H54 (cell line): ENCODE results near the gene SYTL2.

Experiments
- DNase-seq: peaks from one replicate; pipeline ENCODE4 v3.0.0; 2011; ENCODE audit warnings: low spot score, mixed read lengths; ENCODE audit not compliant: insufficient read length
- FAIRE-seq: peaks from 3 replicates; lab custom pipeline; 2011; peaks lifted over from hg19 to GRCh38; lab: Jason Lieb, UNC
- POLR2A ChIP-seq: IDR thresholded peaks from 2 replicates; pipeline ENCODE4 v1.6.1; 2011; ENCODE audit warnings: low read depth, mild to moderate bottlenecking, low read length

The SYTL2 gene

GRCh38 chr11:85769771-85770170 lies 41.2 kb downstream of the SYTL2 start:
- no peak for FAIRE-seq
- no peak for TF ChIP-seq POLR2A
- no peak for DNase-seq

DNA sequence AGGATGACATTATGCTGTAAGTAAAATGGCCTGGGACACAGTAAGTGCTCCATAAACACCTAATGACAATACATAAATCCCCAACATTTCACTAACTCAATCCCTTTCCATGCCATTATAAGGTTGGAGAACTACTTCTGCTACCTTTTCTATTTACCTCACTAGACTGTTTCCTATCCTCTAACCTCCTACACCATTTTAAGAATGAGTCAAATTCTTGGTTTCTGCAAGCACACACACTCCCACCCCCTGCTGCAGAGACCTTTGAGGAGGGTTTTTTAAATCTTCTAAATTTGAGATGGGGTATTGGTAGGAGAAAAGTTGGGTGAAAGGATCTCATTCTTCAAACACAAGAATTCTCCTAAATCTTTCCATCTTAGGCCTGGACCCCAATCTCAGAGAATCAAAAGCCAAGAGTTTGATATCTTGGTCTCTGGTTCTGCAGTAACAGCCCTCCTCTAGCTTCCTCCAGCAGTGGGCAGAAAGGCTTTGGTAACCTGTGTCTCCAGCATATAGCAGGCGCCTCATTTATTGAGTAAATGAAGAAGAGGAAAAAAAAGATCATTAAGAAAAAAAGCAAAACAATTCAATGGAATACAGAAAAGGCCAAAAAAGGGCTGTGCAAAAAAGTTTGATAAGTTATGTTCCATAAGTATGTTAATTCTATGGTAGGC lies 42.3 kb downstream of the SYTL2 start:
- no peak for TF ChIP-seq POLR2A
- DNase-seq (no peak), FAIRE-seq (no peak)

DNA sequence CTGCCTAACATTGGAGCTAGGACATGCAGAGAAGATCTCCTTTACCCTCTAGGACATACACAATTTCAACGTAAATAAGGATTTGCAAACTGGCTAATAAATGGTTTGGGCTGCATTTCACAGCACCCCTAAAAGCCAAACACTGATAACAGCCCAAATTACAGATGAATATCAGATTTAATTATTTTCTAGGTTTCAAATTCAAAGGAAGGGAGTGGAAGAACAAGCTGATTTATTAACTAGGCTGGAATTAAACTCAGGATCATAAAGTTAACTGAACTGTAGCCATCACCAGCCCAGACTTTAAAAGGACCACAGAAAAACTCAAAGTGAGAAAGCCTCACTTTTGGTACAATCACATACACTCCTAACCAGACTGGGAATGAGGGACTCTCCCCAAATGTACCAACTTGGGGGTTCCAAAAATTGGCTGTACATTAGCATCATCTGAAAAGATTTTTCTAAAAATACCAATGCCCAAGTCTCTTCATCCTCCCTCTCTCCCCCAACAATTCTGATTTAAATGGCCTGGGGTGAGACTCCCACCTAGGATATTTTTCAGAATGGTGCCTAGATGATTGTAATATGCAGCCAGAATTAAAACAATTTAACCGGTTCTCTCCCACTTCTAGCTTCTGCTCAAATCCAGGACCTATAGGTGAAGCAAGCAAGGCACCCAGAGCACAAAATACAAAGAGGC lies 43.5 kb downstream of the SYTL2 start:
- no peak for DNase-seq
- no peak for TF ChIP-seq POLR2A
- no peak for FAIRE-seq

GRCh38 chr11:85766721-85767161 lies 44.2 kb downstream of the SYTL2 start:
- DNase-seq (no peak), FAIRE-seq (no peak)
- no peak for TF ChIP-seq POLR2A

DNA sequence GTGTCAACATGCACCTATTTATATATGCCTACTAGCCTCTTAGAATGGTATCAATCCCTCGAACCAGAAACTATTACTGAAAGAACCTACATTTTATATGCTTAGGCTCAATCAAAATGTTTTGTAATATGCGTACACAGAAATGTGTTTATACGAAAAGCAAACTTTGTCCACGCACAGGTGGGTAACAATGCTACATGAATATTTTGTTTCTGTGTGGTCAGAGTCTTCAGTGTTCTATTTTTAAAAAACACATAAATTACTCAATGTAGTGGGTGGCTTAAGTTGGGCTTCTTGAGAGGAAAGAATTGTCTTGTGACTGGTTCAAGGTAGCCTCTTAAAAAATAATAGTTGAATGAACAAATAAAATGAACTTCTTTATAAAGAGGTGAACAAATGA lies 46.1 kb downstream of the SYTL2 start:
- no peak for TF ChIP-seq POLR2A
- DNase-seq (no peak), FAIRE-seq (no peak)

- no peak for TF ChIP-seq POLR2A
- DNase-seq, result no peak
- FAIRE-seq, result no peak
Observed at GRCh38 chr11:85762226-85762625, 48.7 kb downstream of the SYTL2 start.

GRCh38 chr11:85759915-85760314 lies 51.0 kb downstream of the SYTL2 start:
- TF ChIP-seq POLR2A, result no peak
- DNase-seq (peak; percentile 11), FAIRE-seq (peak; percentile 43)

GRCh38 chr11:85758480-85759039 lies 52.4 kb downstream of the SYTL2 start:
- no peak for FAIRE-seq
- TF ChIP-seq POLR2A, result no peak
- no peak for DNase-seq

- TF ChIP-seq POLR2A, result no peak
- DNase-seq, result no peak
- FAIRE-seq, result no peak
Observed at GRCh38 chr11:85758026-85758425, 52.9 kb downstream of the SYTL2 start.

DNA sequence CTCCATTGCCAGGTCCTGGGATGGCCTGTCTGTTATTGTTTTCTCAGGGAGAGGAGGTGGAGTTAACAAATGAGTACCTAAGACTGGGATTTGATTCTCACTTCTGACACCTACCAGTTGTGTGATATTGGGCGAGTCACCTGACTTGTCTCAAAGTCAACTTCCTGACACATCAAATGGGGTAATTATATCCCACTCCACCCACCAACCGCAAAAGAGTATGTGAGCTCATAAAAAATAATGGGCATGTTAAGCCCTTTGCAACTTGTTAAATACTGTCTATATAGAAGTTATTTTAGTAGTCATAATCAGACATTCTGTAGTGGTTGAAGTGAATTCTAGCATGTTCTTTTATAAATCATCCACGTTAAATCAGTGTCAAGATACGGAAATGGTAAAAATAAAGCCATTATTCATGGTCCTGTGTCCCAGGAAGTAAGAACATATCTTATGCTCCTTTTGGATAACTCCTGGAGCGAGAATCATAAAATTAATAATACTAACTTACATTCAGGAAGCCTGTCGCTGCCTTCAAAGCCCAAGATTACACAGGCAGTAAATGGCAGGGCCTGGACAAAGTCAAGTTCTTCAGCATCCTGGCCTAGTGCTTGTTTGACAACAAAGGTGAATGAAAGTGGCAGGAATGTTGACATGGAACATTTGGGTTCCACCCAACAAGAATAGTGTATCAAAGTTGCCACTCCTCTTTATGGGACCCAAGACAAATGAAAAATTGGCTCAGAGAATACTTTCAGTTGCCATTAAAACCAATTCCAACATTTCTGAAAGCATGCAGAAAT lies 54.3 kb downstream of the SYTL2 start:
- DNase-seq (no peak), FAIRE-seq (no peak)
- TF ChIP-seq POLR2A, result no peak

- DNase-seq (no peak), FAIRE-seq (no peak)
- TF ChIP-seq POLR2A, result no peak
Observed at GRCh38 chr11:85755701-85756100, 55.2 kb downstream of the SYTL2 start.

DNA sequence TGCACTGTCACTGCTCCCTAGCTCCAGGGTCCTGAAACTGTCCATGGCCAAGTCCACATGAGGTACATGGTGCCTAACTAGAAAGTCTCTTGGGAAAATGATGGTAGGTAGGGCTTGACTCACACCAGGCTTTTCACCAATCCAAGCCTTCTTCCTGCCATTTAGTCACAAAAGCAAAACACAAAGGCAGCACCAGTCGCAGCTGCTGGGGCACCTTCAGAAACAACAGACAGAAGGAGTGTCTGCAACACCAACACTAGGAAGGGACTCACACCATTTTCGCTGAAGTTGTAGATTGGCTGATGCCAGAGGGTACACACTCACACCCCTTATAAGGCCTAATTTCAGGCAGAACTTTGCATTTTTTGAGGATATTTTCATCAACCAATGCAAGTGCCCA lies 55.7 kb downstream of the SYTL2 start:
- TF ChIP-seq POLR2A, result no peak
- FAIRE-seq (no peak), DNase-seq (no peak)

DNA sequence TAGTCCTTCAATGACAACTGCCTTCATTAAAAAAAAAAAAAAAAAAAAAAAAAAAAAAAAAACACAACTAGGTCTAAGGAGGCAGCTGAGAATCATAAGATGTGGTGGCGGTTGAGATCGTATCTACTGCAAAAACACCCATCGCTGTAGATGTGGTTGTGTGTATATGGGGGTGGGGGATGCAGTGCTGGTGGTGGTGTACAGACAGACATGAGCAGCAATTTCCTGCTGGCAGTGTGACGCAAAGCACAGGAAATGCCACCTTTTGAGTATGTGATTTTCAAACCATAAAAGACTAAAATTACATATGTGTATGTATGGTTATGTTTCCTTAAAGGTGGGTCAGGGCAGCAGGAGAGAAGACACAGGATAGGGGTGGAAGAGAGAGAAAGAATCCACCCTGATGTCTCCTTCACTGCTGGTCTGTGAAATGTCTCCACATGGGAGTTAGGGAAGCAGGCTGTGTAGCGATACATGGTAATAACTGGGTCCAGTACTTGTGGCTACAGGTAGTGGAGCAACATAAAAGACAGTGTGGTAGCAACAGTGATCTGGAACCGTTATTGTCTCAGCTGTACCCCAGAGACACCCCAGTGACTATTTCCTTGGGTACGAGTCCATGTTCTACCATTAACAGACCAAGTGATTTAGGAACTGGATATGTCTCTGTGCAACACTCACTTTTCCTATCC lies 57.9 kb downstream of the SYTL2 start:
- DNase-seq (no peak), FAIRE-seq (no peak)
- TF ChIP-seq POLR2A, result no peak

- TF ChIP-seq POLR2A, result no peak
- FAIRE-seq (no peak), DNase-seq (no peak)
Observed at GRCh38 chr11:85752201-85752889, 58.6 kb downstream of the SYTL2 start.
